ENCODE results near the gene ADAT1.

Gene ADAT1

DNA sequence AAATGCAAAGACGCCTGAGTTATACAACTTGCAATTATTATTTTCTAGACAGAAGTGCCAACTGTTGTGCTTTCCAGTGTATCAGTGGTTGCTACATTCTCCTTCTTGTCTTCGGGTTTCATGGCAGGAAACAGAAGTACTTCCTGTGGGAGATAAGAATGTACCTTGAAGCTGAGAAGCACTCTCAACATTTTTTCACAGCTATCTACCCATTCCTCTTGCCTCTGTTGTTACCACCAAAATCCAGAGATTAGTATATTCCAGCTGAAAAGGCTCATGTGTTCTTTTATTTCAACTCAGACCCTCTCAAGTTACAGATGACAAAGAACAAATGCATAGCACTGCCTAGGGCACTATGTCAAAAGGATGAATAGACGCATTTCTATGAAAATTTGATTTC, 4.8 kb upstream of the ADAT1 start:
- Histone ChIP-seq H2BK120ac (ENCODE audit: insufficient read depth, low read length, poor library complexity) (no peak overlapping the region), H3K9ac (ENCODE audit: low read length) (no peak overlapping the region), H3K4me1 (ENCODE audit: control insufficient read depth in 1 of 2, insufficient read depth in 2 of 2, low read length in 2 of 2) (no peaks in the 10 kb centered on the region), H2BK12ac (ENCODE audit: low read length) (no peak overlapping the region), H3K4me2 (ENCODE audit: low read length) (no peak overlapping the region), H4K91ac (ENCODE audit: low read depth, low read length) (no peak overlapping the region), H2AFZ (ENCODE audit: insufficient read depth, low read length, poor library complexity) (no peak overlapping the region), H3K27me3 (ENCODE audit: insufficient read depth, low read length) (no peaks in the 10 kb centered on the region), H3K14ac (ENCODE audit: low read length) (no peak overlapping the region), H3K36me3 (ENCODE audit: control insufficient read depth in 1 of 2, insufficient read depth in 2 of 2, low read length in 2 of 2) (peaks cover 34 to 67% of the 10 kb centered on the region in 2 experiments), H4K8ac (ENCODE audit: low read depth, low read length) (no peak overlapping the region), H2BK5ac (ENCODE audit: low read depth, low read length, poor library complexity) (no peak overlapping the region), H4K12ac (ENCODE audit: low read depth, low read length) (no peak overlapping the region), H3K79me1 (ENCODE audit: low read length) (peaks cover 2% of the 10 kb centered on the region), H3K18ac (ENCODE audit: low read length) (no peak overlapping the region), H3K4ac (ENCODE audit: low read depth, low read length) (no peak overlapping the region), H3K9me3 (ENCODE audit: insufficient read depth, low read depth, low read length) (no peaks in the 10 kb centered on the region), H2AK5ac (ENCODE audit: low read length) (no peak overlapping the region), H3K4me3 (ENCODE audit: low read depth, low read length) (no peak overlapping the region), H3K23ac (ENCODE audit: low read length) (no peak overlapping the region), H3K79me2 (ENCODE audit: control insufficient read depth, insufficient read depth, low read length, poor library complexity) (peaks cover under 1% of the 10 kb centered on the region), H3K27ac (ENCODE audit: low read depth, low read length) (no peak overlapping the region)
- no peak for DNase-seq
- WGBS (ENCODE audit: extremely low coverage, insufficient coverage, insufficient read length) = no CpG with 5 or more reads among the region's 3 CpGs

DNA sequence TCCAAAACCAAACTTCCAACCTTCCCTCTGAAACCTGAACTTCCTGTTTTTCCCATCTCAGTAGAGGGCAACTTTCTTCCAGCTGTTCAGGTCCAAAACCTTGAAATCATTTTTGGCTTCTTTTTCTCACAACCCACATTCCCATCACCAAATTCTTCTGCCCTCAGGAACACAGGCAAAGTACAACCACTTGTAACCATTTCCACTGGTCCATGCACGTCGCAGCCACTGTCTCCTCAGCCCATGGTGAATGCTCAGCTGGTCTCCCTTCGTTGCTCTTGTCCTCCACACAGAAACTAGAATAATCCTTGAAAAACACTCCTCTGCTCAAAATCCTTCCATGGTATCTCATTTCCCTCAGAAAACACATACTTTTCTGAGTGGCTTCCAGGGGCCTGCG, 3.7 kb upstream of the ADAT1 start:
- Histone ChIP-seq H3K14ac (ENCODE audit: low read length) (no peak overlapping the region), H3K79me2 (ENCODE audit: control insufficient read depth, insufficient read depth, low read length, poor library complexity) (peaks cover 2% of the 10 kb centered on the region)
- no CpG with 5 or more reads among the region's 4 CpGs for WGBS (ENCODE audit: extremely low coverage, insufficient coverage, insufficient read length)

DNA sequence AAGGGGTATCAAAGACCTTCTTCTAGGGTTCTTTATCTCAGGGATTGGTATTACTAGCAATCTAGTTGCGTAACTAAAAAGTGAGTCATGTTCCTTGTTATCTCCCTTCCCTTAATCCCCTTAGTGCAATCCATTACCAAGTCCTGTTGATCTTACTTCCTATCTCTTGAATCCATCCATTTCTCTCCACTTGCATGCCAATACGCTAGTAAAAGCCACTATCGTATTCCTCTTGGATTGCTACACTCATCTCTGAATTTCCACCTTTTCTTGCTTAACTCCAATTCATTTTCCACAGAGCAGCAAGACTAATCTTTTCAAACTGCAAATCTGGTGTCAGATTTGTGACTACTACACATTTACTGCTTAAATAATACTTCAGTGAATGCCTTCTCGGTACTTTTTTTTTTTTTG, 1.8 kb upstream of the ADAT1 start:
- Histone ChIP-seq H3K27me3 (ENCODE audit: insufficient read depth, low read length) (no peaks in the 10 kb centered on the region), H3K9me3 (ENCODE audit: insufficient read depth, low read depth, low read length) (no peaks in the 10 kb centered on the region), H3K36me3 (ENCODE audit: control insufficient read depth in 1 of 2, insufficient read depth in 2 of 2, low read length in 2 of 2) (peaks cover 18 to 47% of the 10 kb centered on the region in 2 experiments), H2BK5ac (ENCODE audit: low read depth, low read length, poor library complexity) (no peak overlapping the region), H3K23ac (ENCODE audit: low read length) (no peak overlapping the region), H2AFZ (ENCODE audit: insufficient read depth, low read length, poor library complexity) (no peak overlapping the region), H2AK5ac (ENCODE audit: low read length) (no peak overlapping the region), H3K4me3 (ENCODE audit: low read depth, low read length) (no peak overlapping the region), H4K12ac (ENCODE audit: low read depth, low read length) (no peak overlapping the region), H3K27ac (ENCODE audit: low read depth, low read length) (no peak overlapping the region), H4K8ac (ENCODE audit: low read depth, low read length) (no peak overlapping the region), H3K79me2 (ENCODE audit: control insufficient read depth, insufficient read depth, low read length, poor library complexity) (peaks cover 2% of the 10 kb centered on the region), H3K18ac (ENCODE audit: low read length) (no peak overlapping the region), H2BK12ac (ENCODE audit: low read length) (no peak overlapping the region), H3K4ac (ENCODE audit: low read depth, low read length) (no peak overlapping the region), H4K91ac (ENCODE audit: low read depth, low read length) (no peak overlapping the region), H2BK120ac (ENCODE audit: insufficient read depth, low read length, poor library complexity) (no peak overlapping the region), H3K14ac (ENCODE audit: low read length) (no peak overlapping the region), H3K9ac (ENCODE audit: low read length) (no peak overlapping the region), H3K4me1 (ENCODE audit: control insufficient read depth in 1 of 2, insufficient read depth in 2 of 2, low read length in 2 of 2) (peaks cover 0 to 5% of the 10 kb centered on the region in 2 experiments), H3K4me2 (ENCODE audit: low read length) (no peak overlapping the region), H3K79me1 (ENCODE audit: low read length) (peaks cover 3% of the 10 kb centered on the region)
- WGBS (ENCODE audit: extremely low coverage, insufficient coverage, insufficient read length) = no CpG with 5 or more reads among the region's 4 CpGs
- DNase-seq = peak in 1 of 2 donors; percentile 70

More for the DNA sequence above, 3.7 kb upstream of the ADAT1 start:
- H3K4me2 ChIP-seq (ENCODE audit: low read length) = no peak overlapping the region
- no peak overlapping the region for H2BK12ac ChIP-seq (ENCODE audit: low read length)
- H3K23ac ChIP-seq (ENCODE audit: low read length) = no peak overlapping the region
- no peak overlapping the region for H3K4me3 ChIP-seq (ENCODE audit: low read depth, low read length)
- H4K8ac ChIP-seq (ENCODE audit: low read depth, low read length) = no peak overlapping the region
- no peak overlapping the region for H3K27ac ChIP-seq (ENCODE audit: low read depth, low read length)
- no peak overlapping the region for H2AK5ac ChIP-seq (ENCODE audit: low read length)
- H4K12ac ChIP-seq (ENCODE audit: low read depth, low read length) = no peak overlapping the region
- H3K18ac ChIP-seq (ENCODE audit: low read length) = no peak overlapping the region
- no peak overlapping the region for H4K91ac ChIP-seq (ENCODE audit: low read depth, low read length)
- DNase-seq = no peak
- H3K27me3 ChIP-seq (ENCODE audit: insufficient read depth, low read length) = no peaks in the 10 kb centered on the region
- H3K9ac ChIP-seq (ENCODE audit: low read length) = no peak overlapping the region
- no peak overlapping the region for H3K4ac ChIP-seq (ENCODE audit: low read depth, low read length)
- peaks cover 3% of the 10 kb centered on the region for H3K79me1 ChIP-seq (ENCODE audit: low read length)
- no peaks in the 10 kb centered on the region for H3K9me3 ChIP-seq (ENCODE audit: insufficient read depth, low read depth, low read length)
- H3K36me3 ChIP-seq (ENCODE audit: control insufficient read depth in 1 of 2, insufficient read depth in 2 of 2, low read length in 2 of 2) = peaks cover 29 to 58% of the 10 kb centered on the region in 2 experiments
- H2AFZ ChIP-seq (ENCODE audit: insufficient read depth, low read length, poor library complexity) = no peak overlapping the region
- peaks cover 0 to 5% of the 10 kb centered on the region in 2 experiments for H3K4me1 ChIP-seq (ENCODE audit: control insufficient read depth in 1 of 2, insufficient read depth in 2 of 2, low read length in 2 of 2)
- H2BK5ac ChIP-seq (ENCODE audit: low read depth, low read length, poor library complexity) = no peak overlapping the region
- no peak overlapping the region for H2BK120ac ChIP-seq (ENCODE audit: insufficient read depth, low read length, poor library complexity)

DNA sequence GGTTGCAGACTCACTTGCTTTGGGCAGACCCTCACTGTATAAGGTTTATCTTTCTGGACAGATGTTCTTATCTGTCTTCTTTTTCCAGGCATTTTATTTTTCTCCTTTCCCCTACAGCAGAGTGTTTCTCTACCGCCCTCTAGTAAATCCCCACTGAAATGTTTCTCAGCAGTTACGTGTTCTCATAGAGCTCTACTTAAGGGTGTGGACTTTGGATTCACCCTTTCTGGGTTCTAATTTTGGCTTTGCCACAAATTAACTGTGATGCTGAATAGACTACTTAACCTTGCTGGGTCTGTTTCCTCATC, 2.0 kb downstream of the ADAT1 start:
- peaks cover 2% of the 10 kb centered on the region for H3K79me2 ChIP-seq (ENCODE audit: control insufficient read depth, insufficient read depth, low read length, poor library complexity)
- H3K18ac ChIP-seq (ENCODE audit: low read length) = no peak overlapping the region
- H3K4me2 ChIP-seq (ENCODE audit: low read length) = no peak overlapping the region
- no peak overlapping the region for H2AK5ac ChIP-seq (ENCODE audit: low read length)
- peaks cover 3% of the 10 kb centered on the region for H3K79me1 ChIP-seq (ENCODE audit: low read length)
- H3K14ac ChIP-seq (ENCODE audit: low read length) = no peak overlapping the region
- H3K9ac ChIP-seq (ENCODE audit: low read length) = no peak overlapping the region
- H3K4me1 ChIP-seq (ENCODE audit: control insufficient read depth in 1 of 2, insufficient read depth in 2 of 2, low read length in 2 of 2) = peaks cover 0 to 5% of the 10 kb centered on the region in 2 experiments
- no peak overlapping the region for H2AFZ ChIP-seq (ENCODE audit: insufficient read depth, low read length, poor library complexity)
- H4K91ac ChIP-seq (ENCODE audit: low read depth, low read length) = no peak overlapping the region
- no peak overlapping the region for H2BK5ac ChIP-seq (ENCODE audit: low read depth, low read length, poor library complexity)
- H4K12ac ChIP-seq (ENCODE audit: low read depth, low read length) = no peak overlapping the region
- no peak overlapping the region for H3K4ac ChIP-seq (ENCODE audit: low read depth, low read length)
- no peak overlapping the region for H3K27ac ChIP-seq (ENCODE audit: low read depth, low read length)
- H2BK120ac ChIP-seq (ENCODE audit: insufficient read depth, low read length, poor library complexity) = no peak overlapping the region
- DNase-seq = peak in 1 of 2 donors; percentile 37
- WGBS (ENCODE audit: extremely low coverage, insufficient coverage, insufficient read length) = no CpG with 5 or more reads among the region's 2 CpGs
- H3K4me3 ChIP-seq (ENCODE audit: low read depth, low read length) = no peak overlapping the region
- peaks cover 11 to 37% of the 10 kb centered on the region in 2 experiments for H3K36me3 ChIP-seq (ENCODE audit: control insufficient read depth in 1 of 2, insufficient read depth in 2 of 2, low read length in 2 of 2)
- no peak overlapping the region for H2BK12ac ChIP-seq (ENCODE audit: low read length)
- H3K27me3 ChIP-seq (ENCODE audit: insufficient read depth, low read length) = no peaks in the 10 kb centered on the region
- no peak overlapping the region for H3K23ac ChIP-seq (ENCODE audit: low read length)
- H3K9me3 ChIP-seq (ENCODE audit: insufficient read depth, low read depth, low read length) = no peaks in the 10 kb centered on the region
- no peak overlapping the region for H4K8ac ChIP-seq (ENCODE audit: low read depth, low read length)

Measured in trophoblast cell (in vitro differentiated cells and primary cell).